GM10266 (cell line): Measurements from ENCODE around the gene MXD4.
"Not testable (repeated sequence)": the region's sequence is repeated elsewhere in the genome, so short reads cannot be mapped to it uniquely, and the experiment has no call there.

Experiments
- DNase-seq: peaks from one replicate; pipeline ENCODE4 v3.0.0; 2012; ENCODE audit errors: extremely low spot score
- TF ChIP-seq, protein P1 (sequence below): IDR thresholded peaks from 2 replicates; pipeline ENCODE4 v1.5.1; 2012; ENCODE audit warnings: mild to moderate bottlenecking, low read depth; ENCODE audit not compliant: control insufficient read depth, insufficient read depth; ENCODE audit errors: missing control alignments

MXD4 gene

DNA sequence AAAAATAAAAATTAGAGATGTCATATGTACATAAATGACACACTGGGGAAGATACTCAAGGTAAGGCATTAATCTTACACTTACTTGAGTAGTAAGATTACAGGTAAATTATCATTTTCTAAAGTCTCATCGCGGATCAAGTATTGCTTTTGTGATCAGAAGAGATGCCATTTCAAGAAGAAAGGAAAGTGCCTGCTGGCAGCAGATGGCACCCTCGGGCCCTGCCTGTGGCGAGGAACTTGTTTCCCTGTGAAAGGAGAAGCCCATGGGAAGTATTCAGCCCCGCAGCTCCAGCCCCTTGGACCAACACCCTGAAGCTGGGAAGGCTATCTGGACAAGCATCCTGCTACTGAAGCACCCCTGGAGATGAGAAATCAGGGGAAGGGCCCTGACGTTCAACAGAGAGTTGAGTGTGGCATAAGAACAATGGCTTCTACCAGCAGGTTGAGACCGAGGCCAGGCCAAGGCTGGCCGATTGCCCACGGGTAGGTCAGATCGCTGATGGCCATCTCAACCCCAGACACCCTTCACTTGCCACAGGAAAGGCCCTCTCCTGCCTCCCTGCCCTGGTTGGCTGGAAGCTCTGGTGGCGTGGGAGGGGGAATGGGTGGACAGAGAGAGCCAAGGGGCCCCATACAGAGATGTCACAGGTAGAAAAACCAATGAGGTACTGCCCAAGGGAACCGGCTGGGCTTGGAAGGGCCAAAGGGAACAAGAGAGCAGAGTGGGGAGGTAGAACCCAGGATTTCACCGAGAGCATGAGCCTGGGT, 18.8 kb upstream of the MXD4 start:
- no peak for DNase-seq
- TF ChIP-seq, protein P1, sequence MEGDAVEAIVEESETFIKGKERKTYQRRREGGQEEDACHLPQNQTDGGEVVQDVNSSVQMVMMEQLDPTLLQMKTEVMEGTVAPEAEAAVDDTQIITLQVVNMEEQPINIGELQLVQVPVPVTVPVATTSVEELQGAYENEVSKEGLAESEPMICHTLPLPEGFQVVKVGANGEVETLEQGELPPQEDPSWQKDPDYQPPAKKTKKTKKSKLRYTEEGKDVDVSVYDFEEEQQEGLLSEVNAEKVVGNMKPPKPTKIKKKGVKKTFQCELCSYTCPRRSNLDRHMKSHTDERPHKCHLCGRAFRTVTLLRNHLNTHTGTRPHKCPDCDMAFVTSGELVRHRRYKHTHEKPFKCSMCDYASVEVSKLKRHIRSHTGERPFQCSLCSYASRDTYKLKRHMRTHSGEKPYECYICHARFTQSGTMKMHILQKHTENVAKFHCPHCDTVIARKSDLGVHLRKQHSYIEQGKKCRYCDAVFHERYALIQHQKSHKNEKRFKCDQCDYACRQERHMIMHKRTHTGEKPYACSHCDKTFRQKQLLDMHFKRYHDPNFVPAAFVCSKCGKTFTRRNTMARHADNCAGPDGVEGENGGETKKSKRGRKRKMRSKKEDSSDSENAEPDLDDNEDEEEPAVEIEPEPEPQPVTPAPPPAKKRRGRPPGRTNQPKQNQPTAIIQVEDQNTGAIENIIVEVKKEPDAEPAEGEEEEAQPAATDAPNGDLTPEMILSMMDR, result no peak

DNA sequence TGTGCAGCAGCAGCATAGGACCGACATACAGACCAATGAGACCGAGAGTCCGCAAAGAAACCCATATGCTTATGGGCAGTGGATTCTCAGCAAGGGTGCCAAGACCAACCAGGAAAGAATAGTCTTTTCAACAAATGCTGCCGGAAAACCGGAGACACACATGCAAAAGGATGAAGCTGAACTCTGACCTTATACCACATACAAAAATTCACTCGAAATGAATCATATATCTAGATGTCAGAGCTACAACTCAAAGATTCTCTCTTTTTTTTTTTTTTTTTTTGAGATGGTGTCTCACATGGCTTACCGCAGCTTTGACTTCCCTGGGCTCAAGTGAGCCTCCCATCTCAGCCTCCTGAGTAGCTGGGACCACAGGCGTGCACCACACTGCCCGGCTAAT, 16.0 kb upstream of the MXD4 start:
- DNase-seq, result no peak
- TF ChIP-seq, protein P1, result no peak

DNA sequence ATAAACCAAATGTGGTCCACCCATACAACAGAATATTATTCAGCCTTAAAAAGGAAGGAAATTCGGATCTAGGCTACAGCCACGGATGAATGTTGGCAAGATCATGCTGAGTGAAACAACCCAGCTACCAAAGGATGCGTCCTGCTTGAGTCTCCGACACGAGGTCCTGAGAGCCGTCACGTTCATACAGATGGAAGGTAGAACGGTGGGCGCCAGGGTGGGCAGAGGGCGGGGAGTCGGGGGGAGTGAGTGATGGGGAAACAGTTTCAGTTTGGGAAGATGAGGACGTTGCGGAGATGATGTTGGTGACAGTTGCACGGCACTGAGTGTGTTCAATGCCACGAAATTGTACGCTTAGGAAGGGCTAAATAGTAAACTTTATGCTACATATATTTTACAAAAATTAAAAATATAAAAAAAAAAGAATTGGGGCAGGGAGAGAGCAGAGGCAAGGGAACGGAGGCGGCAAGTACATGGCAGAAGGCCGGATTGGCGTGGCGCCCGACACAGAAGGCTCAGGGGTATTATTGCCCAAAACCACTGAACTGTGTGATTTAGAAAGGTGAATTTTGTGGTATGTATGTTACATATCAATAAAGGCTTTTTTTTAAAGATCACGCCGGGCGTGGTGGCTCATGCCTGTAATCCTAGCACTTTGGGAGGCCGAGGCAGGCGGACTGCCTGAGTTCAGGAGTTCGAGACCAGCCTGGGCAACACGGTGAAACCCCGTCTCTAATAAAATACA, 14.8 kb upstream of the MXD4 start:
- TF ChIP-seq, protein P1, result no peak
- DNase-seq, result no peak

DNA sequence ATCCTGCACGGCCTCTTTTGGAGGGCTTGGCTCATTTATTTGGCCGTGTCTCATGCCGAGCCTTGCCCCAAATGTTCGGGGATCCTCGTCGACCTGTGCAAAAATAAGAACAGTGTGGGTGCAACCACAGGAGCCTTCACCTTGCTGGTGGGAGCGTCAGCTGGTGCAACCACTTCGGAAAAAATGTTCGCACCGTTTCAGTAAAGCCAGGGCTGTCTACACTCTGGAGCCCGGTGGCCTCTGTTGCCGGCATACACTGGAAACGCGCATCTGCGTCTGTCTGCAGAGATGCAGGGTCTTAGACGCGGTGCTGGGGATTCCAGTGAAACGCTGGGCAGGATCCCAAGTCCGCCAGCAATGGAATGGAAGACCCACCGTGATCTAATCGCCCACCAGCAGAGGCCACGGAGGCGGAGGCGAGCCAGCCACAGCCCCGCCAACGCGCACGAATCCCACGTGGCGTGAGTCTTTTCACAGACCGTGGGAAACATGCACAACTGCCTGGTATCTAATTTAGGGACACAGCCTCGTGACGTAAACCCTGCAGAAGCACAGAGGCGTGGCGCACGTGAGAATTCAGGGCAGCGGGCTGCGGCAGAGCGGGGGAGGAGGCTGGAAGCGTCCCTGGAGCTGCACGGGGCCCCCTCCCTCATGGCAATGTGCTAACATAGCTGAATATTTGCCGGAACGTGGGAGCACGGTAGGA, 13.8 kb upstream of the MXD4 start:
- no peak for DNase-seq
- TF ChIP-seq, protein P1, result no peak

DNA sequence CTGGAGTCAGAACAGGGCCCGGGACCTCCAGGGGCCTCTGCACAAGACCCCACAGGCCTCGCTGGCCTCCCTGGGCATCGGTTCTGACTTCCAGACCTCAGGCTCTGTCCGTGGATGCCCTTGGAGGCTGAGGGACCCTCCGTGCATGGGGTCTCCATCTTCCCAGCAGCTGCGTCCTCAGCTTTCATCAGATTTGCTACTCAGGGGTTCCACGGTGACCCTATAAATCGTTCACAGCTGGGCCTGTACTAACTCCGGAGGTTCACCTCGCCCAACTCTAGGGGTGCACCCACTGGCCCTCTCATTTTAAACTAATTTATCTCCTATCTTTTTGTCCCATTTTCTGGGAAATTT, 13.1 kb upstream of the MXD4 start:
- not testable (repeated sequence) for DNase-seq

DNA sequence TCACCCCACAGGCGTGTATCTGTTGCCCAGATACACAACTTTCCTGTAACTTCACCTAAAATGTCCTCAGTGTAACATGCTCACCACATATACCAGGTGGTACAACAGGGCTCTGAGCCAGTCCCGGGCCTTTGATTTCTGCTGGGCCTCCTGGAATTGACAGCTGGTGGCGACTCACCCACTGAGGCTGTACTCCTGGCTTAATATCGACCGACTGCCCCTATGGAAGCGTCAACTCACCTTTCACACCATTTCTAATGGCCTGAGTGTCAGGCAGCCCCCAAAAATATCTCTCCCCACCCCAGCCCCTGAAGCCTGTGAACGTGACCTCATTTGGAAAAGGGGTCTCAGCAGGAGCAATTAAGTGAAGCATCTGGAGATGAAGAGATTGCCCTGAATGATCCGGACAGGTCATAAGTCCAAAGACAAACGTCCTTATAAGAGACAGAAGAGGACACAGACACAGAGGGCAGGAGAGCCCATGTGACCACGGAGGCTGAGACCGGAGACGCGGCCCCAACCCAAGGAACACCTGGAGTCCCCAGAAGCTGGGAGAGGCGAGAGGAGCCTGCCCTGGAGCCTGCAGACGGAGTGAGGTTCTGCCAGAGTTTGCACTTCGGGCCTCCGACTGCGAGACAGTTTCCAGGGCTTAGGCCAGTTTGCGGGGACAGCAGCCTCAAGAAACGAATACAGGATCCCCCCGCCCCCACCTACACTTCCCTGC, 12.6 kb upstream of the MXD4 start:
- DNase-seq, result no peak
- TF ChIP-seq, protein P1, result no peak

DNA sequence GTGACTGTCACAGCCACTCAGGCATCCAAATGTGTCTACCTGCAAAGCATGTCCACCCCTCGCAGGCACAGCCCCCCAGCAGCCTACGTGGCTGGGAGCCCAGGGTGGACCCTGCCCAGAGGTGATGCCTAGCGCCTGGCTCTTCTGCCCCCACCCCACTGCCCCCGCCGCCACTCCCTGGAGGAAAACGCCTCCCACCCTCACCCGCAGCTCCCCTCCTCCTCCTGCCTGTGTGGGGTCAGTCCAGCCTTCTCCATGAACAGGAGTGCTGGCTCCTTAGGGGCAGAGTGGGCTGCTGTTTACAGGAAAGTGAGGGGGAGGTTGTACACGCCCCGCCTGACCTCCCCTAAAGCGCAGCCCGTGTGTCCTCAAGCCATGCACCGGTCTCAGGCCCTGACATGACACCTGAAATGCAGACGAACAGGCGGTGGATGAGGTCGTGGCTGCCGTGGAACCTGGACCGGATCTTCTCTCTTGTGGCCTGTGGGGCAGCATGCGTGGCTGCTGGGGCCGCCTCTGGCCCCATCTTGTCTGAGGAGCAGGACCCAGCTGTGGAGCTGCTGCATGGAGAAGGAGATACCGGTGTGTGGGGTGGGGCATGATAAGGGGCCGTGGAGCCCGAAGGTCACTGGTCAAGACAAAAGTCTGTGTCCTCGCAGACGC, 11.9 kb upstream of the MXD4 start:
- DNase-seq, result no peak
- TF ChIP-seq, protein P1, result no peak
